Activated CD4-positive, alpha-beta memory T cell treated with anti-CD3 and anti-CD28 coated beads, Interleukin-2, amount 10 ng/mL, durations not matched to agents 7 days and 5 days (primary cell): ENCODE results near the gene SLC8B1. TPM values are rescaled to one million over a fixed set of nuclear protein-coding genes. Genes with fewer than 3 reads are reported as not detected.

ENCODE experiments used
- CTCF ChIA-PET: fragments of 350-600 bp; sonication (Branson Sonifier 250); formaldehyde crosslinking; loops from one replicate; lab custom pipeline; 2021; ENCODE audit warnings: antibody characterized with exemption, inconsistent platforms; lab: Charles Lee
- POLR2A ChIA-PET: fragments of 350-600 bp; sonication (Branson Sonifier 250); formaldehyde crosslinking; loops from one replicate; lab custom pipeline; 2021; ENCODE audit warnings: antibody characterized with exemption; lab: Charles Lee
- DNase-seq: peaks from one replicate; pipeline ENCODE4 v3.0.0-alpha.2; 2020
- H3K27ac Mint-ChIP-seq: one replicate; pipeline ENCODE4 v1.8.0; 2021; ENCODE audit warnings: mild to moderate bottlenecking, mixed read lengths
- H3K27me3 Mint-ChIP-seq: one replicate; pipeline ENCODE4 v1.8.0; 2021; ENCODE audit warnings: mixed read lengths
- H3K36me3 Mint-ChIP-seq: one replicate; pipeline ENCODE4 v1.8.0; 2021; ENCODE audit warnings: low read depth, mixed read lengths
- H3K4me1 Mint-ChIP-seq: one replicate; pipeline ENCODE4 v1.8.0; 2021; ENCODE audit warnings: mixed read lengths
- H3K4me3 Mint-ChIP-seq: one replicate; pipeline ENCODE4 v1.8.0; 2021; ENCODE audit warnings: mild to moderate bottlenecking, mixed read lengths
- H3K9me3 Mint-ChIP-seq: one replicate; pipeline ENCODE4 v1.8.0; 2021; ENCODE audit warnings: mixed read lengths
- total RNA-seq, 2 experiments: library from RNA; stranded (reverse); gene quantifications; one replicate each; pipeline ENCODE4 v1.2.3, GENCODE V29; 2021

Gene SLC8B1
- total RNA-seq, 2 experiments from 2014 or later, result 20.2 to 20.8 TPM

- Mint-ChIP-seq H3K9me3 (no peaks in the 10 kb centered on the region), H3K27me3 (peaks cover 11% of the 10 kb centered on the region), H3K4me3 (no peak overlapping the region), H3K36me3 (no peaks in the 10 kb centered on the region), H3K4me1 (no peaks in the 10 kb centered on the region), H3K27ac (no peak overlapping the region)
- POLR2A ChIA-PET, result no interaction called here
- CTCF ChIA-PET, result no interaction called here
- DNase-seq, result no peak
These were observed 12.2 kb upstream of the SLC8B1 start for GRCh38 chr12:113347107-113347506.

GRCh38 chr12:113346353-113346752 is 11.4 kb upstream of the SLC8B1 start:
- Mint-ChIP-seq H3K27me3 (peaks cover 11% of the 10 kb centered on the region), H3K4me1 (no peaks in the 10 kb centered on the region)

GRCh38 chr12:113345318-113345717 is 10.4 kb upstream of the SLC8B1 start:
- no peak for DNase-seq
- peaks cover 6% of the 10 kb centered on the region for H3K27me3 Mint-ChIP-seq
- H3K4me1 Mint-ChIP-seq, result no peaks in the 10 kb centered on the region
- H3K9me3 Mint-ChIP-seq, result no peaks in the 10 kb centered on the region
- no peaks in the 10 kb centered on the region for H3K36me3 Mint-ChIP-seq
- H3K4me3 Mint-ChIP-seq, result no peak overlapping the region
- POLR2A ChIA-PET, result no interaction called here
- no peak overlapping the region for H3K27ac Mint-ChIP-seq
- CTCF ChIA-PET, result no interaction called here

More at GRCh38 chr12:113346353-113346752, 11.4 kb upstream of the SLC8B1 start:
- CTCF ChIA-PET, result no interaction called here
- no peak for DNase-seq
- Mint-ChIP-seq H3K27ac (no peak overlapping the region), H3K4me3 (no peak overlapping the region), H3K9me3 (no peaks in the 10 kb centered on the region), H3K36me3 (no peaks in the 10 kb centered on the region)
- POLR2A ChIA-PET, result no interaction called here

GRCh38 chr12:113341535-113341934 is 6.6 kb upstream of the SLC8B1 start:
- Mint-ChIP-seq H3K36me3 (no peaks in the 10 kb centered on the region), H3K27me3 (no peaks in the 10 kb centered on the region), H3K4me1 (no peaks in the 10 kb centered on the region), H3K27ac (no peak overlapping the region), H3K4me3 (no peak overlapping the region), H3K9me3 (no peaks in the 10 kb centered on the region)
- ChIA-PET CTCF (no interaction called here), POLR2A (no interaction called here)
- no peak for DNase-seq

- ChIA-PET POLR2A (no interaction called here), CTCF (no interaction called here)
- Mint-ChIP-seq H3K4me1 (peaks cover 3% of the 10 kb centered on the region), H3K27me3 (no peaks in the 10 kb centered on the region), H3K27ac (no peak overlapping the region), H3K36me3 (no peaks in the 10 kb centered on the region), H3K9me3 (no peaks in the 10 kb centered on the region), H3K4me3 (no peak overlapping the region)
- DNase-seq, result no peak
These were observed 5.2 kb upstream of the SLC8B1 start for GRCh38 chr12:113340061-113340460.

GRCh38 chr12:113339540-113339939 is 4.6 kb upstream of the SLC8B1 start:
- Mint-ChIP-seq H3K9me3 (no peaks in the 10 kb centered on the region), H3K4me3 (no peak overlapping the region), H3K4me1 (peaks cover 3% of the 10 kb centered on the region), H3K27ac (no peak overlapping the region), H3K27me3 (no peaks in the 10 kb centered on the region), H3K36me3 (no peaks in the 10 kb centered on the region)
- ChIA-PET POLR2A (no interaction called here), CTCF (no interaction called here)
- no peak for DNase-seq

GRCh38 chr12:113333877-113334785 is 778 bp downstream of the SLC8B1 start:
- ChIA-PET POLR2A (interaction anchor here (1.0 to 2.1 kb wide), 5 partner anchors 15 to 126 kb away, joined by 3 to 4 read pairs (median 3); partner anchors contain the start of gene PLBD2), CTCF (interaction anchor here (1.0 to 2.1 kb wide), 5 partner anchors 23 to 181 kb away, joined by 3 to 13 read pairs (median 5); partner anchors contain the start of gene PLBD2)
- H3K27ac Mint-ChIP-seq, result peak overlapping the region; percentile 17
- H3K9me3 Mint-ChIP-seq, result no peaks in the 10 kb centered on the region
- no peak for DNase-seq
- peaks cover 23% of the 10 kb centered on the region for H3K36me3 Mint-ChIP-seq
- peaks cover 19% of the 10 kb centered on the region for H3K4me1 Mint-ChIP-seq
- H3K4me3 Mint-ChIP-seq, result peak overlapping the region; percentile 86
- H3K27me3 Mint-ChIP-seq, result no peaks in the 10 kb centered on the region

- no peak overlapping the region for H3K27ac Mint-ChIP-seq
- peaks cover 29% of the 10 kb centered on the region for H3K36me3 Mint-ChIP-seq
- POLR2A ChIA-PET, result interaction anchor here (2.1 kb wide), 1 partner anchor 25 kb away, joined by 4 read pairs; the partner anchor contains the start of gene PLBD2
These were observed 1.5 kb downstream of the SLC8B1 start for GRCh38 chr12:113333418-113333750.

GRCh38 chr12:113332688-113333417 is 2.1 kb downstream of the SLC8B1 start:
- Mint-ChIP-seq H3K27ac (no peak overlapping the region), H3K36me3 (peaks cover 32% of the 10 kb centered on the region), H3K4me3 (peak overlapping the region; percentile 17), H3K9me3 (no peaks in the 10 kb centered on the region), H3K27me3 (no peaks in the 10 kb centered on the region), H3K4me1 (peaks cover 19% of the 10 kb centered on the region)
- ChIA-PET POLR2A (interaction anchor here (0.7 to 1.3 kb wide), 2 partner anchors 14 to 147 kb away, joined by 3 to 4 read pairs; partner anchors contain the start of gene RITA1), CTCF (no interaction called here)
- DNase-seq, result no peak

More at GRCh38 chr12:113333418-113333750, 1.5 kb downstream of the SLC8B1 start:
- H3K27me3 Mint-ChIP-seq, result no peaks in the 10 kb centered on the region
- no peak for DNase-seq
- peaks cover 19% of the 10 kb centered on the region for H3K4me1 Mint-ChIP-seq
- no peaks in the 10 kb centered on the region for H3K9me3 Mint-ChIP-seq
- peak overlapping the region; percentile 86 for H3K4me3 Mint-ChIP-seq
- CTCF ChIA-PET, result interaction anchor here (2.1 kb wide), 1 partner anchor 136 kb away, joined by 5 read pairs; no protein-coding TSS in a partner anchor

GRCh38 chr12:113330505-113330904 is 4.4 kb downstream of the SLC8B1 start:
- Mint-ChIP-seq H3K9me3 (no peaks in the 10 kb centered on the region), H3K27me3 (no peaks in the 10 kb centered on the region), H3K36me3 (peaks cover 35% of the 10 kb centered on the region), H3K4me1 (peaks cover 17% of the 10 kb centered on the region), H3K27ac (peak overlapping the region; percentile 35), H3K4me3 (no peak overlapping the region)
- CTCF ChIA-PET, result no interaction called here
- POLR2A ChIA-PET, result no interaction called here
- no peak for DNase-seq

- Mint-ChIP-seq H3K27me3 (no peaks in the 10 kb centered on the region), H3K4me3 (no peak overlapping the region), H3K4me1 (peaks cover 16% of the 10 kb centered on the region), H3K9me3 (no peaks in the 10 kb centered on the region), H3K36me3 (peaks cover 38% of the 10 kb centered on the region), H3K27ac (no peak overlapping the region)
- ChIA-PET POLR2A (no interaction called here), CTCF (no interaction called here)
- DNase-seq, result no peak
These were observed 5.0 kb downstream of the SLC8B1 start for GRCh38 chr12:113329791-113330417.

- POLR2A ChIA-PET, result no interaction called here
- Mint-ChIP-seq H3K9me3 (no peaks in the 10 kb centered on the region), H3K4me1 (peaks cover 15% of the 10 kb centered on the region), H3K27me3 (no peaks in the 10 kb centered on the region), H3K36me3 (peaks cover 40% of the 10 kb centered on the region), H3K27ac (no peak overlapping the region), H3K4me3 (no peak overlapping the region)
- CTCF ChIA-PET, result no interaction called here
- no peak for DNase-seq
These were observed 5.7 kb downstream of the SLC8B1 start for GRCh38 chr12:113329022-113329790.
